IPS DF 19.7 (cell line): ENCODE results near the gene ACTMAP.

ENCODE experiments used
- DNase-seq: peaks from one replicate; pipeline ENCODE4 v3.0.0-alpha.2; 2013; ENCODE audit warnings: low read depth, low spot score

Gene ACTMAP

DNA sequence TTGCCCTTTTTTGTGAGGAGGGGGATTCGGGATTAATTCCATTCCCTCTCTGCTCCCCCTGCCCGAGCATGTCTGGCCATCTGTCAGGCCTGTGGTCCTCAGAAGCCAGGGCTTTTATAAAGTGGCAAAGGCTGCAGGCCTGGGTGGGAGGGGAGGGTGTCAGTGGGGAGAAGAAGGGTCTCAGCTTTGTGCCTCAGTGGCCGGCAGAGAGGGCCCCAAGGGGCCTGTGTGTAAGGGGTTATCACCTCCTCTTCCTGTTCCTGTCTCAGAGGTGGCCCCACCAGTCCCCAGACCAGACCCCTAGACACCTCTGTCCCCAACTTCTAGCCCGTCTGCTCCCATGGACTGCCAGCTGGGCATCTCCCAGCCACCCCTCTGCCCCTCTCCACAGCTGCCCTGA is 56.4 kb downstream of the ACTMAP start:
- no peak for DNase-seq

- no peak for DNase-seq
These were observed 57.0 kb downstream of the ACTMAP start for GRCh38 chr19:40693150-40693788.

- DNase-seq = no peak
These were observed 58.1 kb downstream of the ACTMAP start for GRCh38 chr19:40692212-40692551.

GRCh38 chr19:40691421-40692211 is 58.7 kb downstream of the ACTMAP start:
- DNase-seq = no peak
